GM23338 (cell line): Measurements from ENCODE around the gene PER1. TPM values are rescaled to one million over a fixed set of nuclear protein-coding genes. Genes with fewer than 3 reads are reported as not detected.

ENCODE experiments used
- ATAC-seq: fragments of 200-7000 bp; cut with Tn5 transposase; 3 replicates; pipeline ENCODE4 v1.9.1; 2020
- DNase-seq: peaks from one replicate; pipeline ENCODE4 v3.0.0-alpha.2; 2015; ENCODE audit warnings: low spot score
- H2AFZ ChIP-seq: fragments of 200-600 bp; sonication (generic); 2 replicates; pipeline ENCODE4 v1.8.0; 2016; ENCODE audit warnings: antibody characterized with exemption, mild to moderate bottlenecking, moderate library complexity
- H3F3A ChIP-seq: fragments of 200-600 bp; sonication (generic); replicated peaks from 2 replicates; pipeline ENCODE4 v1.8.0; 2017; ENCODE audit warnings: antibody characterized with exemption, mixed run types, low read depth
- H3K27ac ChIP-seq: fragments of 200-600 bp; sonication (generic); 2 replicates; pipeline ENCODE4 v1.6.1; 2016; ENCODE audit warnings: low read depth
- H3K27me3 ChIP-seq: fragments of 200-600 bp; sonication (generic); 2 replicates; pipeline ENCODE4 v1.8.0; 2016; ENCODE audit warnings: mild to moderate bottlenecking, mixed run types, moderate library complexity; ENCODE audit not compliant: insufficient read depth
- H3K36me3 ChIP-seq: fragments of 200-600 bp; sonication (generic); 2 replicates; pipeline ENCODE4 v1.8.0; 2016; ENCODE audit warnings: mild to moderate bottlenecking; ENCODE audit not compliant: insufficient read depth
- H3K4me1 ChIP-seq: fragments of 200-600 bp; sonication (generic); 2 replicates; pipeline ENCODE4 v1.8.0; 2016; ENCODE audit warnings: mild to moderate bottlenecking, moderate library complexity; ENCODE audit not compliant: insufficient read depth
- H3K4me2 ChIP-seq: fragments of 200-600 bp; sonication (generic); 2 replicates; pipeline ENCODE4 v1.7.1; 2017; ENCODE audit warnings: mixed run types
- H3K4me3 ChIP-seq: fragments of 200-600 bp; sonication (generic); 2 replicates; pipeline ENCODE4 v1.6.1; 2016; ENCODE audit warnings: mixed run types
- H3K79me2 ChIP-seq: fragments of 200-600 bp; sonication (generic); replicated peaks from 2 replicates; pipeline ENCODE4 v1.8.0; 2017; ENCODE audit warnings: mild to moderate bottlenecking; ENCODE audit not compliant: insufficient read depth
- H3K9me2 ChIP-seq: fragments of 200-600 bp; sonication (generic); 2 replicates; pipeline ENCODE4 v1.8.0; 2017; ENCODE audit not compliant: insufficient read depth
- H4K20me1 ChIP-seq: fragments of 200-600 bp; sonication (generic); replicated peaks from 2 replicates; pipeline ENCODE4 v1.8.0; 2017; ENCODE audit warnings: mild to moderate bottlenecking; ENCODE audit not compliant: insufficient read depth
- H3K27ac Mint-ChIP-seq: 2 replicates; pipeline ENCODE4 v1.8.0; 2020; ENCODE audit warnings: inconsistent platforms, mild to moderate bottlenecking, moderate library complexity, mixed read lengths
- H3K27me3 Mint-ChIP-seq: 3 replicates; pipeline ENCODE4 v1.8.0; 2022; ENCODE audit warnings: low read depth, mild to moderate bottlenecking, moderate library complexity, mixed read lengths, inconsistent platforms; ENCODE audit not compliant: insufficient read depth, poor library complexity
- H3K36me3 Mint-ChIP-seq: 3 replicates; pipeline ENCODE4 v1.8.0; 2021; ENCODE audit warnings: low read depth, mild to moderate bottlenecking, inconsistent platforms, moderate library complexity, mixed read lengths
- H3K4me1 Mint-ChIP-seq: 3 replicates; pipeline ENCODE4 v1.8.0; 2020; ENCODE audit warnings: mild to moderate bottlenecking, inconsistent platforms, mixed read lengths
- H3K4me3 Mint-ChIP-seq: 3 replicates; pipeline ENCODE4 v1.8.0; 2021; ENCODE audit warnings: moderate library complexity, mild to moderate bottlenecking, inconsistent platforms, mixed read lengths
- H3K9me3 Mint-ChIP-seq: 3 replicates; pipeline ENCODE4 v1.8.0; 2020; ENCODE audit warnings: moderate library complexity, mild to moderate bottlenecking, inconsistent platforms, mixed read lengths
- CREB1 ChIP-seq: fragments of 250-450 bp; sonication (Bioruptor Pico); IDR thresholded peaks from 2 replicates; pipeline ENCODE4 v1.5.0; 2020; ENCODE audit warnings: low read depth, mild to moderate bottlenecking, moderate library complexity
- CTCF ChIP-seq, 2 experiments: fragments of 200-600 bp in 1 of 2; sonication (generic) in 1 of 2; conservative IDR thresholded peaks; 2 replicates each; pipeline versions ENCODE4 v1.5.1 to v1.6.1; 2016 to 2017; ENCODE audit warnings: antibody characterized with exemption in 2 of 2, low read depth in 2 of 2, mild to moderate bottlenecking in 2 of 2, moderate library complexity in 1 of 2
- EZH2 ChIP-seq: fragments of 200-600 bp; sonication (generic); IDR thresholded peaks from one replicate; pipeline ENCODE4 v1.8.0; 2017; ENCODE audit warnings: antibody characterized with exemption, mild to moderate bottlenecking, low read depth; ENCODE audit not compliant: unreplicated experiment
- EZH2phosphoT487 ChIP-seq: fragments of 200-600 bp; sonication (generic); IDR thresholded peaks from one replicate; pipeline ENCODE4 v1.8.1; 2018; ENCODE audit warnings: antibody characterized with exemption; ENCODE audit not compliant: unreplicated experiment
- JUNB ChIP-seq: IDR thresholded peaks from one replicate; pipeline ENCODE4 v1.6.1; 2016; ENCODE audit warnings: antibody characterized with exemption; ENCODE audit not compliant: unreplicated experiment
- NANOG ChIP-seq: IDR thresholded peaks from 2 replicates; pipeline ENCODE4 v1.6.1; 2016; ENCODE audit warnings: antibody characterized with exemption, borderline replicate concordance
- POLR2AphosphoS5 ChIP-seq: IDR thresholded peaks from 2 replicates; pipeline ENCODE4 v1.6.1; 2016; ENCODE audit warnings: antibody characterized with exemption, low read depth
- REST ChIP-seq: IDR thresholded peaks from one replicate; pipeline ENCODE4 v1.6.1; 2018; ENCODE audit warnings: antibody characterized with exemption; ENCODE audit not compliant: unreplicated experiment
- ZNF114 ChIP-seq: fragments of 250-450 bp; sonication (Bioruptor Pico); IDR thresholded peaks from 2 replicates; pipeline ENCODE4 v1.5.0; 2020; ENCODE audit warnings: mild to moderate bottlenecking, moderate library complexity
- ZNF331 ChIP-seq: fragments of 250-450 bp; sonication (Bioruptor Pico); IDR thresholded peaks from 2 replicates; pipeline ENCODE4 v1.5.0; 2020; ENCODE audit warnings: low read depth, mild to moderate bottlenecking, moderate library complexity
- ZNF462 ChIP-seq: fragments of 250-450 bp; sonication (Bioruptor Pico); IDR thresholded peaks from 2 replicates; pipeline ENCODE4 v1.5.0; 2020; ENCODE audit warnings: mild to moderate bottlenecking, moderate library complexity
- polyA plus RNA-seq: library from polyadenylated mRNA; unstranded; fragments of >200 nt; fragmentation: Nextera tagmentation; extraction: Ambion mirVana; gene quantifications from 2 replicates; pipeline ENCODE4 v1.2.1, GENCODE V29; 2016
- total RNA-seq: library from RNA; depleted of rRNA; stranded (reverse); fragments of >200 nt; shearing (Covaris generic); gene quantifications from 2 replicates; pipeline ENCODE4 v1.2.3, GENCODE V29; 2014

PER1 gene
- total and polyA plus RNA-seq, 2 experiments from 2014 or later = 12.2 to 36.1 TPM

- H3K9me2 ChIP-seq = no peaks in the 10 kb centered on the region
- H3K4me2 ChIP-seq = no peak overlapping the region
- H3K27ac ChIP-seq = no peak overlapping the region
- 0 out of 2 replicates have a peak, but pooled peaks cover 4% of the 10 kb centered on the region for H3F3A ChIP-seq
- H3K4me3 Mint-ChIP-seq = peak overlapping the region; percentile 7; the same call in 2 of the 3 replicates
- no peaks in the 10 kb centered on the region for H3K79me2 ChIP-seq
- H3K4me1 ChIP-seq = peaks cover 7% of the 10 kb centered on the region; the same call in 1 of the 2 replicates
- H3K27ac Mint-ChIP-seq = no peak overlapping the region
- peak overlapping the region; percentile 66 for H3K4me3 ChIP-seq
- no peak for DNase-seq
- no peak overlapping the region; the same call in 1 of the 2 replicates for H2AFZ ChIP-seq
- H3K27me3 ChIP-seq = peaks cover 69% of the 10 kb centered on the region
- peaks cover 13% of the 10 kb centered on the region for H3K36me3 Mint-ChIP-seq
- peaks cover 17% of the 10 kb centered on the region for H3K9me3 Mint-ChIP-seq
- ATAC-seq = no peak
- no peaks in the 10 kb centered on the region for H4K20me1 ChIP-seq
- no peaks in the 10 kb centered on the region for H3K36me3 ChIP-seq
- peaks cover 74% of the 10 kb centered on the region for H3K27me3 Mint-ChIP-seq
- TF ChIP-seq EZH2phosphoT487 (no peak), NANOG (no peak), JUNB (no peak), CREB1 (CRISPR knock-in tag) (no peak), ZNF114 (CRISPR knock-in tag) (no peak), REST (no peak), ZNF462 (CRISPR knock-in tag) (no peak), POLR2AphosphoS5 (no peak), ZNF331 (no peak), EZH2 (no peak), CTCF (conservative IDR thresholded peaks at IDR 0.05; ENCODE audit: low read depth in 2 of 2) (no peak)
- peaks cover 4% of the 10 kb centered on the region; the same call in 2 of the 3 replicates for H3K4me1 Mint-ChIP-seq
Observed at GRCh38 chr17:8116776-8117175, 35.4 kb downstream of the PER1 start.
